PC-3 (cell line): ENCODE data around the gene MACROH2A1. TPM values are rescaled to one million over a fixed set of nuclear protein-coding genes. Genes with fewer than 3 reads are reported as not detected.

ENCODE experiments used
- ATAC-seq: fragments of 200-7000 bp; cut with Tn5 transposase; 2 replicates; pipeline ENCODE4 v1.9.1; 2020; ENCODE audit warnings: mild to moderate bottlenecking, moderate library complexity
- BruUV-seq: library from RNA; stranded (reverse); fragments of 400-500 nt; replicated peaks from 2 replicates; lab custom pipeline; 2021; lab: Mats Ljungman, UMichigan
- CTCF ChIA-PET: fragments of 300-600 bp; sonication (Branson Sonifier 250); formaldehyde crosslinking; loops from one replicate; lab custom pipeline; 2022; ENCODE audit warnings: antibody characterized with exemption; lab: Charles Lee
- POLR2A ChIA-PET: fragments of 300-600 bp; sonication (Branson Sonifier 250); formaldehyde crosslinking; loops from one replicate; lab custom pipeline; 2022; ENCODE audit warnings: antibody characterized with exemption; ENCODE audit not compliant: unreplicated experiment; lab: Charles Lee
- DNase-seq: peaks from one replicate; pipeline ENCODE4 v3.0.0-alpha.2; 2015
- H2AFZ ChIP-seq: fragments of 300-600 bp; sonication (generic); 2 replicates; pipeline ENCODE4 v1.6.0; 2016; ENCODE audit warnings: antibody characterized with exemption, low read length
- H3F3A ChIP-seq: fragments of 300-600 bp; sonication (generic); one replicate; pipeline ENCODE4 v1.6.0; 2017; ENCODE audit warnings: antibody characterized with exemption, low read length, control low read depth, mild to moderate bottlenecking; ENCODE audit not compliant: unreplicated experiment
- H3K27ac ChIP-seq: fragments of 300-600 bp; sonication (generic); 2 replicates; pipeline ENCODE4 v1.5.1; 2016; ENCODE audit warnings: mild to moderate bottlenecking, low read length
- H3K27me3 ChIP-seq: fragments of 300-600 bp; sonication (generic); 2 replicates; pipeline ENCODE4 v1.6.1; 2016; ENCODE audit warnings: low read length, mixed read lengths
- H3K36me3 ChIP-seq: fragments of 300-600 bp; sonication (generic); 2 replicates; pipeline ENCODE4 v1.6.1; 2016; ENCODE audit warnings: low read depth, mixed run types, low read length, mixed read lengths
- H3K4me1 ChIP-seq: fragments of 300-600 bp; sonication (generic); 2 replicates; pipeline ENCODE4 v1.5.1; 2016; ENCODE audit warnings: low read length; ENCODE audit not compliant: insufficient read depth
- H3K4me2 ChIP-seq: fragments of 300-600 bp; sonication (generic); 2 replicates; pipeline ENCODE4 v1.6.0; 2016; ENCODE audit warnings: low read length
- H3K4me3 ChIP-seq: fragments of 300-600 bp; sonication (generic); 2 replicates; pipeline ENCODE4 v1.5.1; 2016; ENCODE audit warnings: mild to moderate bottlenecking, low read length, mixed read lengths
- H3K79me2 ChIP-seq: fragments of 300-600 bp; sonication (generic); 2 replicates; pipeline ENCODE4 v1.6.1; 2017; ENCODE audit warnings: low read length, mixed read lengths
- H3K9ac ChIP-seq: fragments of 300-600 bp; sonication (generic); 2 replicates; pipeline ENCODE4 v1.6.0; 2016; ENCODE audit warnings: mild to moderate bottlenecking, low read length
- H3K9me2 ChIP-seq: fragments of 300-600 bp; sonication (generic); replicated peaks from 2 replicates; pipeline ENCODE4 v1.6.1; 2016; ENCODE audit warnings: mixed run types, low read length, mixed read lengths
- H3K9me3 ChIP-seq: fragments of 300-600 bp; sonication (generic); 2 replicates; pipeline ENCODE4 v1.6.1; 2016; ENCODE audit warnings: low read length, mixed read lengths
- H4K20me1 ChIP-seq: fragments of 300-600 bp; sonication (generic); 2 replicates; pipeline ENCODE4 v1.6.1; 2016; ENCODE audit warnings: low read length, mixed read lengths
- CTCF ChIP-seq: fragments of 300-600 bp; sonication (generic); conservative IDR thresholded peaks from 2 replicates; pipeline ENCODE4 v1.5.1; 2017; ENCODE audit warnings: antibody characterized with exemption, low read depth, mild to moderate bottlenecking, low read length
- EZH2 ChIP-seq: fragments of 300-600 bp; sonication (generic); IDR thresholded peaks from one replicate; pipeline ENCODE4 v1.6.1; 2017; ENCODE audit warnings: antibody characterized with exemption, mild to moderate bottlenecking, low read length; ENCODE audit not compliant: unreplicated experiment
- EZH2phosphoT487 ChIP-seq: fragments of 300-600 bp; sonication (generic); IDR thresholded peaks from 2 replicates; pipeline ENCODE4 v1.6.1; 2018; ENCODE audit warnings: mild to moderate bottlenecking, antibody characterized with exemption, low read length, borderline replicate concordance
- intact Hi-C: fragments of 100-400 bp; cut with micrococcal nuclease; formaldehyde crosslinking; loops from 2 replicates; pipeline ENCODE4 v1.9.0; 2023
- total RNA-seq: library from RNA; depleted of rRNA; stranded (reverse); fragments of >200 nt; gene quantifications from 2 replicates; pipeline ENCODE4 v1.2.3, GENCODE V29; 2014

Gene MACROH2A1
- total RNA-seq, 1 experiment from 2014 or later = 388 TPM

- Histone ChIP-seq H2AFZ (no peak overlapping the region), H3F3A (no peaks in the 10 kb centered on the region), H3K4me1 (peaks cover 23% of the 10 kb centered on the region), H4K20me1 (peaks cover 22% of the 10 kb centered on the region), H3K9me2 (no peaks in the 10 kb centered on the region), H3K27me3 (no peaks in the 10 kb centered on the region), H3K4me2 (no peak overlapping the region), H3K36me3 (no peaks in the 10 kb centered on the region; the same call in 1 of the 2 replicates), H3K27ac (no peak overlapping the region), H3K4me3 (no peak overlapping the region), H3K9ac (no peak overlapping the region), H3K79me2 (peaks cover 29% of the 10 kb centered on the region), H3K9me3 (no peaks in the 10 kb centered on the region)
- BruUV-seq = no TSS peak
- no peak for DNase-seq
- CTCF ChIA-PET = no interaction called here
- POLR2A ChIA-PET = interaction anchor here (0.7 kb wide), 1 partner anchor 215 kb away, joined by 8 read pairs; no protein-coding TSS in a partner anchor
- ATAC-seq = no peak
- intact Hi-C loops = no loop called here
- TF ChIP-seq EZH2 (no peak), CTCF (no peak), EZH2phosphoT487 (no peak)
Measured at GRCh38 chr5:135400866-135401265, 1.8 kb upstream of the MACROH2A1 start.

GRCh38 chr5:135399794-135400542 lies 937 bp upstream of the MACROH2A1 start:
- BruUV-seq = TSS peak; percentile 72
- ChIA-PET POLR2A (no interaction called here), CTCF (no interaction called here)
- Histone ChIP-seq H3K9me2 (no peaks in the 10 kb centered on the region), H3K27ac (no peak overlapping the region), H3K9me3 (no peaks in the 10 kb centered on the region), H3K79me2 (peaks cover 38% of the 10 kb centered on the region), H3K4me3 (peak overlapping the region; percentile 94; the same call in 1 of the 2 replicates), H3F3A (no peaks in the 10 kb centered on the region), H3K4me1 (peaks cover 23% of the 10 kb centered on the region), H3K4me2 (peak overlapping the region; percentile 87), H3K27me3 (no peaks in the 10 kb centered on the region), H2AFZ (peak overlapping the region; percentile 96), H3K36me3 (no peaks in the 10 kb centered on the region; the same call in 1 of the 2 replicates), H4K20me1 (peaks cover 31% of the 10 kb centered on the region), H3K9ac (peak overlapping the region; percentile 98)
- TF ChIP-seq CTCF = no peak
- TF ChIP-seq EZH2phosphoT487 = no peak
- TF ChIP-seq EZH2 = no peak
- ATAC-seq (no peak), DNase-seq (no peak)
- intact Hi-C loops = no loop called here
